ENCODE measurements around the gene NEK3. TPM values are rescaled to one million over a fixed set of nuclear protein-coding genes. Genes with fewer than 3 reads are reported as not detected.
"Not testable (repeated sequence)": the region's sequence is repeated elsewhere in the genome, so short reads cannot be mapped to it uniquely, and the experiment has no call there.

Gene NEK3
- total and polyA plus RNA-seq, 2 experiments from 2014 or later = 8.9 to 11.1 TPM

GRCh38 chr13:52173373-52173772 lies 14.0 kb upstream of the NEK3 start:
- Histone ChIP-seq H3K27ac (no peak overlapping the region), H3K79me2 (ENCODE audit: insufficient read depth) (no peaks in the 10 kb centered on the region), H3K36me3 (ENCODE audit: low read depth) (peaks cover 32% of the 10 kb centered on the region; the same call in 1 of the 2 replicates), H3K4me3 (no peak overlapping the region), H2AFZ (no peak overlapping the region), H3K4me1 (ENCODE audit: insufficient read depth) (0 out of 2 replicates have a peak, but pooled peaks cover 5% of the 10 kb centered on the region), H3K9ac (no peak overlapping the region), H3K27me3 (replicated peaks; ENCODE audit: insufficient read depth) (no peaks in the 10 kb centered on the region), H3K4me2 (ENCODE audit: unreplicated experiment) (no peak overlapping the region), H3K9me3 (ENCODE audit: low read depth) (no peaks in the 10 kb centered on the region), H3K9me2 (ENCODE audit: insufficient read depth) (no peaks in the 10 kb centered on the region), H4K20me1 (ENCODE audit: insufficient read depth) (no peaks in the 10 kb centered on the region), H3F3A (ENCODE audit: insufficient read depth) (0 out of 2 replicates have a peak, but pooled peaks cover 4% of the 10 kb centered on the region)
- no peak for TF ChIP-seq EZH2phosphoT487 (IDR thresholded peaks at IDR 0.05; ENCODE audit: insufficient read depth, low read depth)
- no peak for TF ChIP-seq EZH2 (IDR thresholded peaks at IDR 0.05; ENCODE audit: insufficient read depth, poor library complexity, severe bottlenecking)
- WGBS, 2 experiments (ENCODE audit: low coverage in 1 of 2, low lambda C conversion rate in 2 of 2, missing lambda C conversion rate in 2 of 2) = 97 to 100% methylated on average over 3 of the region's 3 CpGs
- no peak for DNase-seq
- in situ Hi-C loops (cut with MboI) = no loop called here

- H3K36me3 ChIP-seq (ENCODE audit: low read depth) = peaks cover 30% of the 10 kb centered on the region; the same call in 1 of the 2 replicates
- H3F3A ChIP-seq (ENCODE audit: insufficient read depth); H3K79me2 ChIP-seq (ENCODE audit: insufficient read depth); H3K4me2 ChIP-seq (ENCODE audit: unreplicated experiment); DNase-seq; H3K4me1 ChIP-seq (ENCODE audit: insufficient read depth); H3K27me3 ChIP-seq (replicated peaks; ENCODE audit: insufficient read depth); H2AFZ ChIP-seq; H3K9ac ChIP-seq; H3K9me3 ChIP-seq (ENCODE audit: low read depth); H3K27ac ChIP-seq; H3K4me3 ChIP-seq; H4K20me1 ChIP-seq (ENCODE audit: insufficient read depth); in situ Hi-C loops (cut with MboI); H3K9me2 ChIP-seq (ENCODE audit: insufficient read depth): not testable (repeated sequence)
- 88 to 100% methylated on average over 1 of the region's 1 CpG for WGBS, 2 experiments (ENCODE audit: low coverage in 1 of 2, low lambda C conversion rate in 2 of 2, missing lambda C conversion rate in 2 of 2)
These were observed 12.3 kb upstream of the NEK3 start for GRCh38 chr13:52171686-52172085.

GRCh38 chr13:52170828-52171391 lies 11.5 kb upstream of the NEK3 start:
- H3K27ac ChIP-seq; H3K4me1 ChIP-seq (ENCODE audit: insufficient read depth); H3K4me3 ChIP-seq; H3K27me3 ChIP-seq (replicated peaks; ENCODE audit: insufficient read depth); H3K4me2 ChIP-seq (ENCODE audit: unreplicated experiment); H3K79me2 ChIP-seq (ENCODE audit: insufficient read depth); H3K9me2 ChIP-seq (ENCODE audit: insufficient read depth); H2AFZ ChIP-seq; in situ Hi-C loops (cut with MboI); H4K20me1 ChIP-seq (ENCODE audit: insufficient read depth); H3F3A ChIP-seq (ENCODE audit: insufficient read depth); H3K9me3 ChIP-seq (ENCODE audit: low read depth); H3K9ac ChIP-seq: not testable (repeated sequence)
- WGBS, 2 experiments (ENCODE audit: low coverage in 1 of 2, low lambda C conversion rate in 2 of 2, missing lambda C conversion rate in 2 of 2) = 96 to 100% methylated on average over 1 of the region's 1 CpG
- DNase-seq = peak; percentile 18
- peaks cover 27% of the 10 kb centered on the region; the same call in 1 of the 2 replicates for H3K36me3 ChIP-seq (ENCODE audit: low read depth)

- 78 to 81% methylated on average over 5 of the region's 5 CpGs for WGBS, 2 experiments (ENCODE audit: low coverage in 1 of 2, low lambda C conversion rate in 2 of 2, missing lambda C conversion rate in 2 of 2)
These were observed 10.4 kb upstream of the NEK3 start for GRCh38 chr13:52169839-52170238.

GRCh38 chr13:52165411-52165810 lies 6.0 kb upstream of the NEK3 start:
- Histone ChIP-seq H3K36me3 (ENCODE audit: low read depth) (peaks cover 12% of the 10 kb centered on the region; the same call in 1 of the 2 replicates), H2AFZ (no peak overlapping the region), H3K79me2 (ENCODE audit: insufficient read depth) (no peaks in the 10 kb centered on the region), H3K4me3 (no peak overlapping the region), H3K4me1 (ENCODE audit: insufficient read depth) (peaks cover 14% of the 10 kb centered on the region), H3K27me3 (replicated peaks; ENCODE audit: insufficient read depth) (no peaks in the 10 kb centered on the region), H3K9ac (no peak overlapping the region), H3F3A (ENCODE audit: insufficient read depth) (peaks cover 17% of the 10 kb centered on the region; the same call in 1 of the 2 replicates), H4K20me1 (ENCODE audit: insufficient read depth) (no peaks in the 10 kb centered on the region), H3K4me2 (ENCODE audit: unreplicated experiment) (no peak overlapping the region), H3K27ac (no peak overlapping the region), H3K9me3 (ENCODE audit: low read depth) (no peaks in the 10 kb centered on the region), H3K9me2 (ENCODE audit: insufficient read depth) (no peaks in the 10 kb centered on the region)
- no peak for DNase-seq
- TF ChIP-seq EZH2phosphoT487 (IDR thresholded peaks at IDR 0.05; ENCODE audit: insufficient read depth, low read depth) (no peak), EZH2 (IDR thresholded peaks at IDR 0.05; ENCODE audit: insufficient read depth, poor library complexity, severe bottlenecking) (no peak)
- in situ Hi-C loops (cut with MboI) = no loop called here
- 54 to 61% methylated on average over 2 of the region's 2 CpGs for WGBS, 2 experiments (ENCODE audit: low coverage in 1 of 2, low lambda C conversion rate in 2 of 2, missing lambda C conversion rate in 2 of 2)

More at GRCh38 chr13:52169839-52170238, 10.4 kb upstream of the NEK3 start:
- H3K4me3 ChIP-seq = no peak overlapping the region
- no peak overlapping the region for H2AFZ ChIP-seq
- H3K4me2 ChIP-seq (ENCODE audit: unreplicated experiment) = no peak overlapping the region
- peaks cover 20% of the 10 kb centered on the region; the same call in 1 of the 2 replicates for H3K36me3 ChIP-seq (ENCODE audit: low read depth)
- no peak for TF ChIP-seq EZH2 (IDR thresholded peaks at IDR 0.05; ENCODE audit: insufficient read depth, poor library complexity, severe bottlenecking)
- TF ChIP-seq EZH2phosphoT487 (IDR thresholded peaks at IDR 0.05; ENCODE audit: insufficient read depth, low read depth) = no peak
- H3K79me2 ChIP-seq (ENCODE audit: insufficient read depth) = no peaks in the 10 kb centered on the region
- 0 out of 2 replicates have a peak, but pooled peaks cover 5% of the 10 kb centered on the region for H3K4me1 ChIP-seq (ENCODE audit: insufficient read depth)
- H3K9me3 ChIP-seq (ENCODE audit: low read depth) = no peaks in the 10 kb centered on the region
- no peaks in the 10 kb centered on the region for H3K9me2 ChIP-seq (ENCODE audit: insufficient read depth)
- H3K9ac ChIP-seq = no peak overlapping the region
- DNase-seq = no peak
- in situ Hi-C loops (cut with MboI) = no loop called here
- H4K20me1 ChIP-seq (ENCODE audit: insufficient read depth) = no peaks in the 10 kb centered on the region
- H3K27ac ChIP-seq = no peak overlapping the region
- H3F3A ChIP-seq (ENCODE audit: insufficient read depth) = 0 out of 2 replicates have a peak, but pooled peaks cover 4% of the 10 kb centered on the region
- H3K27me3 ChIP-seq (replicated peaks; ENCODE audit: insufficient read depth) = no peaks in the 10 kb centered on the region
